HEK293T (cell line): Measurements from ENCODE around the gene MAPK7.

Experiments
- CTCF ChIA-PET: fragments of 350-600 bp; formaldehyde crosslinking; extraction: SDS; loops from one replicate; lab custom pipeline; 2021; ENCODE audit warnings: antibody characterized with exemption, inconsistent platforms; lab: Yijun Ruan, JAX
- POLR2A ChIA-PET: fragments of 350-600 bp; formaldehyde crosslinking; extraction: SDS; loops from one replicate; lab custom pipeline; 2020; ENCODE audit warnings: antibody characterized with exemption, inconsistent platforms; lab: Yijun Ruan, JAX
- DNase-seq: peaks from one replicate; pipeline ENCODE4 v3.0.0; 2012; ENCODE audit warnings: mixed read lengths; ENCODE audit errors: extremely low spot score
- ARNT ChIP-seq: fragments of 450-650 bp; IDR thresholded peaks from 2 replicates; pipeline ENCODE4 v1.6.1; 2017; ENCODE audit warnings: mild to moderate bottlenecking
- BHLHE40 ChIP-seq: fragments of 450-650 bp; IDR thresholded peaks from 2 replicates; pipeline ENCODE4 v1.6.1; 2016; ENCODE audit warnings: mild to moderate bottlenecking, moderate library complexity, borderline replicate concordance
- CTBP1 ChIP-seq: fragments of 450-650 bp; IDR thresholded peaks from 2 replicates; pipeline ENCODE4 v1.6.1; 2016; ENCODE audit warnings: borderline replicate concordance
- ELF4 ChIP-seq: fragments of 450-650 bp; IDR thresholded peaks from 2 replicates; pipeline ENCODE4 v1.6.1; 2017; ENCODE audit warnings: antibody characterized with exemption
- FOXA1 ChIP-seq: fragments of 450-650 bp; IDR thresholded peaks from 2 replicates; pipeline ENCODE4 v1.6.1; 2016; ENCODE audit warnings: mild to moderate bottlenecking
- FOXK2 ChIP-seq: fragments of 450-650 bp; IDR thresholded peaks from 2 replicates; pipeline ENCODE4 v1.6.1; 2016; ENCODE audit warnings: mild to moderate bottlenecking
- FOXM1 ChIP-seq: fragments of 450-650 bp; IDR thresholded peaks from 2 replicates; pipeline ENCODE4 v1.6.1; 2017; ENCODE audit warnings: mild to moderate bottlenecking, borderline replicate concordance
- HDGF ChIP-seq: fragments of 450-650 bp; IDR thresholded peaks from 2 replicates; pipeline ENCODE4 v1.6.1; 2017; ENCODE audit warnings: antibody characterized with exemption, borderline replicate concordance
- L3MBTL2 ChIP-seq: fragments of 450-650 bp; conservative IDR thresholded peaks from 2 replicates; pipeline ENCODE4 v1.6.1; 2016; ENCODE audit warnings: mild to moderate bottlenecking
- LEF1 ChIP-seq: fragments of 450-650 bp; IDR thresholded peaks from 2 replicates; pipeline ENCODE4 v1.6.1; 2017; ENCODE audit warnings: mild to moderate bottlenecking, borderline replicate concordance
- NFRKB ChIP-seq: fragments of 450-650 bp; IDR thresholded peaks from 2 replicates; pipeline ENCODE4 v1.6.1; 2016; ENCODE audit warnings: mild to moderate bottlenecking, moderate library complexity
- PKNOX1 ChIP-seq: fragments of 450-650 bp; IDR thresholded peaks from 2 replicates; pipeline ENCODE4 v1.6.1; 2016
- SP1 ChIP-seq: fragments of 450-650 bp; IDR thresholded peaks from 2 replicates; pipeline ENCODE4 v1.6.1; 2017
- SUZ12 ChIP-seq: fragments of 450-650 bp; IDR thresholded peaks from 2 replicates; pipeline ENCODE4 v1.6.1; 2016; ENCODE audit warnings: mild to moderate bottlenecking
- TARDBP ChIP-seq: fragments of 450-650 bp; IDR thresholded peaks from 2 replicates; pipeline ENCODE4 v1.6.1; 2016
- ZNF384 ChIP-seq: fragments of 450-650 bp; IDR thresholded peaks from 2 replicates; pipeline ENCODE4 v1.6.1; 2016

The MAPK7 gene

GRCh38 chr17:19413761-19414160 lies 35.5 kb downstream of the MAPK7 start:
- CTCF ChIA-PET, result interaction anchor here (1.2 kb wide), 1 partner anchor 51 kb away, joined by 4 read pairs; no protein-coding TSS in a partner anchor
- POLR2A ChIA-PET, result interaction anchor here (0.9 to 1.4 kb wide), 2 partner anchors 36 to 52 kb away, joined by 3 read pairs; partner anchors contain the start of gene MAPK7
- TF ChIP-seq BHLHE40 (no peak), LEF1 (no peak), SP1 (no peak), CTBP1 (no peak), TARDBP (no peak), FOXA1 (no peak), PKNOX1 (no peak), ELF4 (no peak), ZNF384 (no peak), ARNT (no peak), FOXM1 (no peak), HDGF (no peak), L3MBTL2 (no peak), NFRKB (no peak)
- DNase-seq, result no peak

GRCh38 chr17:19414396-19415280 lies 36.3 kb downstream of the MAPK7 start:
- POLR2A ChIA-PET, result interaction anchor here (0.9 to 1.4 kb wide), 2 partner anchors 37 to 53 kb away, joined by 3 read pairs; partner anchors contain the start of gene MAPK7

GRCh38 chr17:19415311-19415710 lies 37.0 kb downstream of the MAPK7 start:
- TF ChIP-seq FOXM1 (no peak), BHLHE40 (no peak), CTBP1 (no peak), FOXK2 (no peak), NFRKB (no peak), HDGF (no peak), SP1 (no peak), ELF4 (no peak), L3MBTL2 (no peak), ZNF384 (no peak), PKNOX1 (no peak)
- ChIA-PET POLR2A (no interaction called here), CTCF (no interaction called here)
- no peak for DNase-seq

More at GRCh38 chr17:19414396-19415280, 36.3 kb downstream of the MAPK7 start:
- no peak for DNase-seq
- CTCF ChIA-PET, result no interaction called here
- TF ChIP-seq FOXM1, result no peak
- no peak for TF ChIP-seq FOXA1
- TF ChIP-seq FOXK2, result no peak
- no peak for TF ChIP-seq SUZ12
- TF ChIP-seq CTBP1, result no peak

GRCh38 chr17:19415806-19416775 lies 37.8 kb downstream of the MAPK7 start:
- ChIA-PET POLR2A (no interaction called here), CTCF (no interaction called here)
- no peak for DNase-seq
- TF ChIP-seq SP1 (no peak), BHLHE40 (no peak), SUZ12 (no peak), HDGF (no peak), ELF4 (no peak), ZNF384 (no peak), L3MBTL2 (no peak), CTBP1 (no peak), FOXM1 (no peak), LEF1 (no peak), NFRKB (no peak), FOXK2 (no peak), TARDBP (no peak), PKNOX1 (no peak), FOXA1 (no peak)

- no peak for TF ChIP-seq ELF4
- no peak for TF ChIP-seq SP1
- no peak for TF ChIP-seq FOXA1
- TF ChIP-seq FOXM1, result no peak
- no peak for TF ChIP-seq TARDBP
- TF ChIP-seq PKNOX1, result no peak
- TF ChIP-seq CTBP1, result no peak
- no peak for TF ChIP-seq BHLHE40
- no peak for TF ChIP-seq ZNF384
- no peak for TF ChIP-seq SUZ12
- TF ChIP-seq FOXK2, result no peak
- no peak for TF ChIP-seq HDGF
- TF ChIP-seq NFRKB, result no peak
- no peak for TF ChIP-seq LEF1
- no peak for TF ChIP-seq ARNT
- no peak for TF ChIP-seq L3MBTL2
- ChIA-PET POLR2A (interaction anchor here (1.7 kb wide), 1 partner anchor 40 kb away, joined by 10 read pairs; the partner anchor contains the start of gene MAPK7), CTCF (interaction anchor here (0.6 kb wide), 1 partner anchor 9 kb away, joined by 3 read pairs; no protein-coding TSS in a partner anchor)
- no peak for DNase-seq
These were observed 39.3 kb downstream of the MAPK7 start for GRCh38 chr17:19417611-19418010.
